Ovary (tissue), 9 donors: ENCODE results near the gene ABCC3. TPM values are rescaled to one million over a fixed set of nuclear protein-coding genes. Genes with fewer than 3 reads are reported as not detected.

Source experiments
- DNase-seq, 5 donors: peaks; one replicate each; pipeline ENCODE4 v3.0.0-alpha.2; 2019 to 2020
- H3K27ac ChIP-seq, 2 donors: fragments of 200-600 bp; one replicate each; pipeline versions ENCODE4 v1.5.1 to v1.8.0; 2019 to 2022
- H3K27me3 ChIP-seq: fragments of 200-600 bp; one replicate; pipeline ENCODE4 v1.8.0; 2022
- H3K36me3 ChIP-seq: fragments of 200-600 bp; sonication (generic); one replicate; pipeline ENCODE4 v1.5.1; 2019
- H3K4me1 ChIP-seq: one replicate; pipeline ENCODE4 v1.8.1; 2013; ENCODE audit warnings: mild to moderate bottlenecking, moderate library complexity; ENCODE audit not compliant: insufficient read depth
- H3K4me3 ChIP-seq: fragments of 200-600 bp; sonication (generic); one replicate; pipeline ENCODE4 v1.5.1; 2017
- H3K9me3 ChIP-seq, 2 donors: fragments of 200-600 bp in 1 of 2; sonication (generic) in 1 of 2; one replicate each; pipeline versions ENCODE4 v1.5.1 to v1.8.1; 2013 to 2019; ENCODE audit warnings: mild to moderate bottlenecking in 1 of 2, moderate library complexity in 1 of 2
- CTCF ChIP-seq, 3 donors: fragments of 450-650 bp in 2 of 3; fragments of 200-600 bp in 1 of 3; IDR thresholded peaks; one replicate each; pipeline versions ENCODE4 v1.5.1 to v1.8.0; 2016 to 2022; ENCODE audit warnings: antibody characterized with exemption in 3 of 3, mild to moderate bottlenecking in 1 of 3
- EP300 ChIP-seq: sonication (generic); formaldehyde crosslinking; IDR thresholded peaks from one replicate; pipeline ENCODE4 v1.6.1; 2017; ENCODE audit warnings: antibody characterized with exemption
- POLR2A ChIP-seq: fragments of 450-650 bp; IDR thresholded peaks from one replicate; pipeline ENCODE4 v1.6.1; 2017; ENCODE audit warnings: antibody characterized with exemption, mild to moderate bottlenecking, moderate library complexity
- WGBS, 3 donors: extraction: QIAGEN DNeasy Blood & Tissue Kit in 1 of 3; methylation state at CpG; one replicate each; pipeline versions ENCODE4 v1.1.5 to v1.1.7; 2013 to 2017; 5-methylcytosine and 5-hydroxymethylcytosine counted together
- intact Hi-C, 4 donors: fragments of 100-400 bp; cut with DNase I; formaldehyde crosslinking; loops; one replicate each; pipeline versions ENCODE4 v1.11.0 to v1.15.1; 2022 to 2023
- polyA plus RNA-seq, 2 donors: library from polyadenylated mRNA; stranded (reverse); fragments of 200-250 nt in 1 of 2; fragments of 350-450 nt in 1 of 2; fragmentation: Illumina TruSeq in 1 of 2; extraction: RNeasy Lipid Tissue Mini Kit (QIAGEN cat#74804) in 1 of 2; gene quantifications; one replicate each; pipeline ENCODE4 v1.2.3, GENCODE V29; 2013 to 2014
- total RNA-seq, 7 donors: library from RNA; depleted of rRNA in 2 of 7; stranded (reverse); fragments of >200 nt in 2 of 7; fragmentation: NEBNext Ultra II Directional in 3 of 7; extraction: Animal tissue kit (Norgen Biotek cat#: 25700) in 3 of 7; gene quantifications; one replicate each; pipeline versions ENCODE4 v1.1.0 to v1.2.4, GENCODE V29; 2016 to 2023
- donor health status: DM: no; HTN: no; CAD: no; lungs with moderate emphysema.
- donor health status: DM: no; HTN: no; CAD: no.
- donor health status: Bipolar disorder and iron deficiency.
- donor health status: DM: yes; HTN: yes; CAD: no.
- donor health status: DM: no; HTN: no; CAD: no.
- donor health status: DM: yes; HTN: yes; CAD: no.

Gene ABCC3
- total and polyA plus RNA-seq, 9 donors = 1.4 to 14.2 (median 5.2) TPM

GRCh38 chr17:50609380-50610074 lies 25.2 kb upstream of the ABCC3 start:
- Histone ChIP-seq H3K36me3 (no peaks in the 10 kb centered on the region), H3K27me3 (no peaks in the 10 kb centered on the region), H3K4me3 (no peak overlapping the region), H3K4me1 (peaks cover 8% of the 10 kb centered on the region), H3K9me3 (no peaks in the 10 kb centered on the region), H3K27ac (no peak overlapping the region)
- TF ChIP-seq EP300 (no peak), POLR2A (no peak)
- intact Hi-C loops = no loop called here
- no peak for DNase-seq
- WGBS, 3 donors = 69 to 80% (median 76%) methylated on average over 12 to 24 of the region's 24 CpGs

- 85 to 90% (median 88%) methylated on average over 6 of the region's 6 CpGs for WGBS, 3 donors
Observed at GRCh38 chr17:50611634-50612033, 23.0 kb upstream of the ABCC3 start.

GRCh38 chr17:50612281-50612680 lies 22.4 kb upstream of the ABCC3 start:
- H3K4me1 ChIP-seq = no peaks in the 10 kb centered on the region
- intact Hi-C loops = no loop called here
- no peaks in the 10 kb centered on the region for H3K27me3 ChIP-seq
- WGBS, 3 donors = 86 to 91% (median 87%) methylated on average over 12 of the region's 12 CpGs
- DNase-seq = no peak
- H3K9me3 ChIP-seq = no peaks in the 10 kb centered on the region
- no peak overlapping the region for H3K4me3 ChIP-seq
- H3K27ac ChIP-seq = no peak overlapping the region
- TF ChIP-seq CTCF (IDR thresholded peaks at IDR 0.05) (no peak), EP300 (no peak), POLR2A (no peak)
- no peaks in the 10 kb centered on the region for H3K36me3 ChIP-seq

More at GRCh38 chr17:50611634-50612033, 23.0 kb upstream of the ABCC3 start:
- intact Hi-C loops = no loop called here
- no peak for DNase-seq
- no peak overlapping the region for H3K27ac ChIP-seq
- H3K9me3 ChIP-seq = no peaks in the 10 kb centered on the region
- H3K27me3 ChIP-seq = no peaks in the 10 kb centered on the region
- H3K4me3 ChIP-seq = no peak overlapping the region
- TF ChIP-seq CTCF (IDR thresholded peaks at IDR 0.05) = no peak
- H3K36me3 ChIP-seq = no peaks in the 10 kb centered on the region
- no peaks in the 10 kb centered on the region for H3K4me1 ChIP-seq

- Histone ChIP-seq H3K27me3 (no peaks in the 10 kb centered on the region), H3K36me3 (no peaks in the 10 kb centered on the region), H3K4me1 (no peaks in the 10 kb centered on the region), H3K27ac (no peak overlapping the region), H3K9me3 (no peaks in the 10 kb centered on the region), H3K4me3 (no peak overlapping the region)
- 60 to 64% (median 64%) methylated on average over 24 to 26 of the region's 26 CpGs for WGBS, 3 donors
- no peak for DNase-seq
- no peak for TF ChIP-seq CTCF (IDR thresholded peaks at IDR 0.05)
- TF ChIP-seq EP300 = no peak
- no peak for TF ChIP-seq POLR2A
- intact Hi-C loops = no loop called here
Observed at GRCh38 chr17:50613007-50613992, 21.4 kb upstream of the ABCC3 start.
